ENCODE data around the gene CDK5R1.

The CDK5R1 gene

DNA sequence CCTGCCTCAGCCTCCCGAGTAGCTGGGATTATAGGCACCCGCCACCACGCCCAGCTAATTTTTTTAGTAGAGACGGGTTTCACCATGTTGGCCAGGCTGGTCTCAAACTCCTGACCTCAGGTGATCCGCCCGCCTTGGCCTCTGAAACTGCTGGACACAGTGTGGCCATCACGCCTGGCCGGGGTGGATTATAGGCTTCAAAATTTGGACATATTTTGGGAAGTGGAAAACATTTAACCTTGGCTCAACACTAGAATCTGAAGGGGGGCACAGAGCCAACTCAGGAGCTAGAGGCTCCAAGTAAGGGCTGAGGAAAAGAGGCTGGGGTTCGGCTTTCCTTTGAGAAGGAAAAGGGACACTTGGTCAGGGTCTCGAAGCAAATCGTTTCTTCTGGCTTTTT lies 2.2 kb upstream of the CDK5R1 start:
- no peak for DNase-seq
- H3K27me3 ChIP-seq = no peaks in the 10 kb centered on the region
- TF ChIP-seq, protein P1, sequence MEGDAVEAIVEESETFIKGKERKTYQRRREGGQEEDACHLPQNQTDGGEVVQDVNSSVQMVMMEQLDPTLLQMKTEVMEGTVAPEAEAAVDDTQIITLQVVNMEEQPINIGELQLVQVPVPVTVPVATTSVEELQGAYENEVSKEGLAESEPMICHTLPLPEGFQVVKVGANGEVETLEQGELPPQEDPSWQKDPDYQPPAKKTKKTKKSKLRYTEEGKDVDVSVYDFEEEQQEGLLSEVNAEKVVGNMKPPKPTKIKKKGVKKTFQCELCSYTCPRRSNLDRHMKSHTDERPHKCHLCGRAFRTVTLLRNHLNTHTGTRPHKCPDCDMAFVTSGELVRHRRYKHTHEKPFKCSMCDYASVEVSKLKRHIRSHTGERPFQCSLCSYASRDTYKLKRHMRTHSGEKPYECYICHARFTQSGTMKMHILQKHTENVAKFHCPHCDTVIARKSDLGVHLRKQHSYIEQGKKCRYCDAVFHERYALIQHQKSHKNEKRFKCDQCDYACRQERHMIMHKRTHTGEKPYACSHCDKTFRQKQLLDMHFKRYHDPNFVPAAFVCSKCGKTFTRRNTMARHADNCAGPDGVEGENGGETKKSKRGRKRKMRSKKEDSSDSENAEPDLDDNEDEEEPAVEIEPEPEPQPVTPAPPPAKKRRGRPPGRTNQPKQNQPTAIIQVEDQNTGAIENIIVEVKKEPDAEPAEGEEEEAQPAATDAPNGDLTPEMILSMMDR (IDR thresholded peaks at IDR 0.05; ENCODE audit: low read depth, low read length) = no peak
- H3K9me3 ChIP-seq = no peaks in the 10 kb centered on the region
- peaks cover 6% of the 10 kb centered on the region for H3K36me3 ChIP-seq
- no peak overlapping the region for H3K4me3 ChIP-seq (ENCODE audit: low read depth, low read length)
- H3K4me1 ChIP-seq = peaks cover 8% of the 10 kb centered on the region

DNA sequence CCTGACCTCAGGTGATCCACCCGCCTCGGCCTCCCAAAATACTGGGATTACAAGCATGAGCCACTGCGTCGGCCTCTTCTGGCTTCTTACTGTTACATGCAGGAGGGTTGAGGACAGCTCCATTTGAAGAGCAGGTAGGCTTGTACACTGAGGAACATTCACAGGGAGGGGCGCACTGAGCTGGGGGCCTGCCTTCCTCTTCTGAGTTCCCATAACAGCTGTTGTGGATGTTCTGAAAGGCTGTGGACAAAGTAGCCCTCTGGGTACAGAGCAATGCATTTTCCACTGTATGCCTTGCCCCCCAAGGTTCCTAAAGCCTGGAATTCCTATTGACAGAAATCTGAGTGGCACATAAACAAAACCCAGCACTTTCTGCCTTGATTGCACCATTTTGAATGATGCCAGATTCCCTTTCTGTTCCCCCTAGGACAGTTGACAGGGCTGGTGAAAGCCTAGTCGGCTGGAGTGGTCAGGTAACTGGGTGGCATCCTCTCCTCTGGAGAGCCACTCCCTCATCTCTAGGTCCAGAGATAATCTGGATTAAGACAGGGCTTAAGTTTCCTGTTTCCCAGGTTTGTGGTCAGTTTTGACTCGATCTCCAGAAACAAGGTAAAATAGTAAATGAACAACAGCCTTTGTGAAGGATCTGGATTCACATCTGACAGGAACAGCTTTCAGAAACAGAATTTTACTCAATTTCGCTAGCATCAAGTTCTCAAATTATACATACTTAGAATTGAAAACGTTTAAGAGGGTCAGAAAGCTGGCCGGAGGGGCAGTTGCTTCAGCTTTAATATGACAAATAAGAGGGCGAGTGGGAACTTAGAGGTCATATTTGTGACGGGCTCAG lies 1.3 kb upstream of the CDK5R1 start:
- Histone ChIP-seq H3K27me3 (no peaks in the 10 kb centered on the region), H3K9me3 (no peaks in the 10 kb centered on the region), H3K4me1 (peaks cover 8% of the 10 kb centered on the region), H3K4me3 (ENCODE audit: low read depth, low read length) (no peak overlapping the region), H3K36me3 (peaks cover 5% of the 10 kb centered on the region)
- TF ChIP-seq, protein P1 (IDR thresholded peaks at IDR 0.05; ENCODE audit: low read depth, low read length) = no peak
- DNase-seq = no peak

DNA sequence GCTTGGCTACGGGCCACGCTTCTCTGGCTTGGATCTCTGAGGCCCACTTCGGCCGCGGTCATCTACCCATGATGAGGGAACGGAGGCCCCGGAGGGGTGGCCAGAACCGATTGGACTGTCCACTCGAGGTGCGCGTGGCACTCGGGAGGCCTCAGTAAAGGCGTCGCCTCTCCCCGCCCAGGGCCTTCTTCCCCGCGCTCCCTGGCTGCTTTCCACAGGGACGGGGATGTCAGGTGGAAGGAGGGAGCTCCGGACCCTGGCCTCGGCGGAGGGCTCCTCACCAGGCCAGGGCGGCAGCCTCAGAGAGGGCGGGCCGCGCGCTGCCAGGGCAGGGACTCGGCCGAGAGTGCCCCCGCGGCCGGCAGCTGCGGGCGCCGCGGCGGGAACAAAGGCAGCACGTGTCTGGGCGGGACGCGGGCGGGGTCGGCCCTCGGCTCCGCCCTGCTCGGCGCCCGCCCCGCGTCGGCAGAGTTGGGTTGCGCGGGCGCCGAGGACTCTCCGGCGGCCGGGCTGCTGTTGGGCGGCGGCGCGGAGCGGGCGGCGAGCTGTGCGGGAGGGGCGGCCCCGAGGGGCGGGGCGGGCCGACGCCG lies 587 bp upstream of the CDK5R1 start:
- H3K4me1 ChIP-seq = peaks cover 8% of the 10 kb centered on the region
- H3K9me3 ChIP-seq = no peaks in the 10 kb centered on the region
- H3K4me3 ChIP-seq (ENCODE audit: low read depth, low read length) = peak overlapping the region; percentile 36; the same call in 1 of the 2 replicates
- H3K36me3 ChIP-seq = peaks cover 4% of the 10 kb centered on the region
- peak; percentile 73 for DNase-seq
- TF ChIP-seq, protein P1 (IDR thresholded peaks at IDR 0.05; ENCODE audit: low read depth, low read length) = no peak
- no peaks in the 10 kb centered on the region for H3K27me3 ChIP-seq

DNA sequence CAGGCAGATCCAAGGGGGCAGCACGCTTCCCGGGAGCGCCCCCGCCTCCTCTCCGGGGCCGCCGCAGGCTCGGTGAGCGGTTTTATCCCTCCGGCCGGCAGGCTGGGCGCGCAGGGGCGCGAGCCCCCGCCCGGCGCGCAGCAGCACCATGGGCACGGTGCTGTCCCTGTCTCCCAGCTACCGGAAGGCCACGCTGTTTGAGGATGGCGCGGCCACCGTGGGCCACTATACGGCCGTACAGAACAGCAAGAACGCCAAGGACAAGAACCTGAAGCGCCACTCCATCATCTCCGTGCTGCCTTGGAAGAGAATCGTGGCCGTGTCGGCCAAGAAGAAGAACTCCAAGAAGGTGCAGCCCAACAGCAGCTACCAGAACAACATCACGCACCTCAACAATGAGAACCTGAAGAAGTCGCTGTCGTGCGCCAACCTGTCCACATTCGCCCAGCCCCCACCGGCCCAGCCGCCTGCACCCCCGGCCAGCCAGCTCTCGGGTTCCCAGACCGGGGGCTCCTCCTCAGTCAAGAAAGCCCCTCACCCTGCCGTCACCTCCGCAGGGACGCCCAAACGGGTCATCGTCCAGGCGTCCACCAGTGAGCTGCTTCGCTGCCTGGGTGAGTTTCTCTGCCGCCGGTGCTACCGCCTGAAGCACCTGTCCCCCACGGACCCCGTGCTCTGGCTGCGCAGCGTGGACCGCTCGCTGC lies 832 bp downstream of the CDK5R1 start:
- Histone ChIP-seq H3K36me3 (peaks cover 4% of the 10 kb centered on the region), H3K4me3 (ENCODE audit: low read depth, low read length) (peak overlapping the region; percentile 66), H3K4me1 (peaks cover 8% of the 10 kb centered on the region), H3K27me3 (no peaks in the 10 kb centered on the region), H3K9me3 (no peaks in the 10 kb centered on the region)
- DNase-seq = peak; percentile 18
- TF ChIP-seq, protein P1 (IDR thresholded peaks at IDR 0.05; ENCODE audit: low read depth, low read length) = no peak

DNA sequence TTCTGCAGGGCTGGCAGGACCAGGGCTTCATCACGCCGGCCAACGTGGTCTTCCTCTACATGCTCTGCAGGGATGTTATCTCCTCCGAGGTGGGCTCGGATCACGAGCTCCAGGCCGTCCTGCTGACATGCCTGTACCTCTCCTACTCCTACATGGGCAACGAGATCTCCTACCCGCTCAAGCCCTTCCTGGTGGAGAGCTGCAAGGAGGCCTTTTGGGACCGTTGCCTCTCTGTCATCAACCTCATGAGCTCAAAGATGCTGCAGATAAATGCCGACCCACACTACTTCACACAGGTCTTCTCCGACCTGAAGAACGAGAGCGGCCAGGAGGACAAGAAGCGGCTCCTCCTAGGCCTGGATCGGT lies 1.4 kb downstream of the CDK5R1 start:
- DNase-seq = no peak
- Histone ChIP-seq H3K27me3 (no peaks in the 10 kb centered on the region), H3K4me3 (ENCODE audit: low read depth, low read length) (no peak overlapping the region; the same call in 1 of the 2 replicates), H3K9me3 (no peaks in the 10 kb centered on the region), H3K4me1 (peaks cover 8% of the 10 kb centered on the region), H3K36me3 (peaks cover 4% of the 10 kb centered on the region)
- TF ChIP-seq, protein P1 (IDR thresholded peaks at IDR 0.05; ENCODE audit: low read depth, low read length) = no peak
